Kidney epithelial cell (primary cell): ENCODE measurements around the gene OR10T2. TPM values are rescaled to one million over a fixed set of nuclear protein-coding genes. Genes with fewer than 3 reads are reported as not detected.
"Not testable (repeated sequence)": the region's sequence is repeated elsewhere in the genome, so short reads cannot be mapped to it uniquely, and the experiment has no call there.

Experiments used
- DNase-seq: peaks from one replicate; pipeline ENCODE4 v3.0.0-alpha.2; 2010; ENCODE audit warnings: low read depth
- H3K27me3 ChIP-seq: 2 replicates; pipeline ENCODE4 v1.6.0; 2011; ENCODE audit warnings: low read length; ENCODE audit not compliant: control insufficient read depth, insufficient read depth
- H3K36me3 ChIP-seq: 2 replicates; pipeline ENCODE4 v1.5.1; 2011; ENCODE audit warnings: low read length; ENCODE audit not compliant: control insufficient read depth, insufficient read depth
- H3K4me3 ChIP-seq: 2 replicates; pipeline ENCODE4 v1.5.1; 2011; ENCODE audit warnings: low read depth, mild to moderate bottlenecking, control low read depth, low read length
- CTCF ChIP-seq: IDR thresholded peaks from 2 replicates; pipeline ENCODE4 v1.5.1; 2011; ENCODE audit warnings: mild to moderate bottlenecking, moderate library complexity, low read length, control low read depth, inconsistent platforms; ENCODE audit not compliant: insufficient read depth, poor library complexity, severe bottlenecking
- total RNA-seq: library from RNA; depleted of rRNA; stranded (reverse); fragments of >200 nt; gene quantifications from 2 replicates; pipeline ENCODE4 v1.2.3, GENCODE V29; 2015

The OR10T2 gene
- total RNA-seq: not detected in 2 replicates

- no peaks in the 10 kb centered on the region for H3K36me3 ChIP-seq
- no peak for DNase-seq
- TF ChIP-seq CTCF: no peak
- no peak within 1 kb of the TSS for H3K4me3 ChIP-seq
- no peaks in the 10 kb centered on the region for H3K27me3 ChIP-seq
Observed at GRCh38 chr1:158398818-158399514, at the start of gene OR10T2. TSS of gene OR10T2 (minus strand) at chr1:158399466. CDS start at chr1:158399466, 0 bp downstream.

- TF ChIP-seq CTCF: no peak
- no peak for DNase-seq
- H3K36me3 ChIP-seq: no peaks in the 10 kb centered on the region
- H3K27me3 ChIP-seq: no peaks in the 10 kb centered on the region
- no peak overlapping the region for H3K4me3 ChIP-seq
Observed at GRCh38 chr1:158445376-158445775, 46.1 kb upstream of the OR10T2 start.

GRCh38 chr1:158434741-158435140 is 35.5 kb upstream of the OR10T2 start:
- no peaks in the 10 kb centered on the region for H3K27me3 ChIP-seq
- no peak overlapping the region for H3K4me3 ChIP-seq
- no peak for TF ChIP-seq CTCF
- no peak for DNase-seq
- H3K36me3 ChIP-seq: no peaks in the 10 kb centered on the region

- H3K4me3 ChIP-seq, H3K27me3 ChIP-seq, DNase-seq, H3K36me3 ChIP-seq: not testable (repeated sequence)
Observed at GRCh38 chr1:158430163-158430562, 30.9 kb upstream of the OR10T2 start.

GRCh38 chr1:158426137-158426536 is 26.9 kb upstream of the OR10T2 start, which contains the start of gene OR10K2:
TSS of gene OR10K2 (minus strand) at chr1:158426237. CDS start at chr1:158420866, 5,371 bp downstream.
- Histone ChIP-seq H3K4me3 (no peak within 1 kb of the TSS), H3K36me3 (no peaks in the 10 kb centered on the region), H3K27me3 (no peaks in the 10 kb centered on the region)
- no peak for DNase-seq
- TF ChIP-seq CTCF: no peak

- Histone ChIP-seq H3K36me3 (no peaks in the 10 kb centered on the region), H3K4me3 (no peak overlapping the region), H3K27me3 (no peaks in the 10 kb centered on the region)
- no peak for TF ChIP-seq CTCF
- no peak for DNase-seq
Observed at GRCh38 chr1:158425027-158425426, 25.8 kb upstream of the OR10T2 start.
